Stimulated activated CD4-positive, alpha-beta T cell treated with anti-CD3 and anti-CD28 coated beads, Interleukin-1b, Interleukin-23, amount 100 ng/mL, for 48 hours (primary cell): ENCODE results near the gene ATP1B1.
A peak's percentile ranks its signal among the peaks of the same experiment; 100 is the strongest.

Source experiments
- DNase-seq: peaks from one replicate; pipeline ENCODE4 v3.0.0-alpha.2; 2020

The ATP1B1 gene

DNA sequence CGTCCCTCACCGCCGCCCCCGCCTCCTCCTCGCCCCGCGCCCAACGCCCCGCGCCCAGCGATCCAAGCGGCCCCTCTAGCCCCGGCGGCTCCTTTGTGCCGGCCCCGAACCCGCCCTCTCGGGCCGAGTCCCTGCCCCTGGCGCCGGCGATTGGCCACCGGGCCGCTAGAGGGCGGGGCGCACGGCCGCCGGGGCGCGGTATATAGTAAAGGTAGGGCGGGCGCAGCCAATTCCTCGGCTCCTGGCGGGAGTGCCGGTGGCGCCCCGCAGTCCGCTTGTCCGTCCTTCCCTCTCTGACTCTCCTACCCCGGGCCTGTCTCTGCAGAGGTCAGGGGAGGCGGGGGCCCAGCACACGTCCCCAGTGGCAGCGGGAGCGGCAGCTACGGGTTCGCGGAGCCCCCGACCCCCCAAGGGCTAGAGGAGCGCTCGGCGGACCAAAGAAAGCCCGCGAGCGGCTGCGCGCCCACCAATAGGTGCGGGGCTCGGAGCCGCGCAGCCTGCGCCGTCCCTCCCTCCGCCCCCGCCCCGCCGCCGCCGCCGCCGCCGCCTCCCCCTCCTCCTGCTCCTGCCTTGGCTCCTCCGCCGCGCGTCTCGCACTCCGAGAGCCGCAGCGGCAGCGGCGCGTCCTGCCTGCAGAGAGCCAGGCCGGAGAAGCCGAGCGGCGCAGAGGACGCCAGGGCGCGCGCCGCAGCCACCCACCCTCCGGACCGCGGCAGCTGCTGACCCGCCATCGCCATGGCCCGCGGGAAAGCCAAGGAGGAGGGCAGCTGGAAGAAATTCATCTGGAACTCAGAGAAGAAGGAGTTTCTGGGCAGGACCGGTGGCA lies at the start of gene ATP1B1:
ATP1B1 (plus strand) TSS at position 596 of the 826 bp plus-strand sequence; CDS start at position 736, 140 bp downstream.
- DNase-seq, result peak; percentile 76

GRCh38 chr1:169059421-169059820 lies 47.1 kb upstream of the ATP1B1 start:
- DNase-seq, result no peak

DNA sequence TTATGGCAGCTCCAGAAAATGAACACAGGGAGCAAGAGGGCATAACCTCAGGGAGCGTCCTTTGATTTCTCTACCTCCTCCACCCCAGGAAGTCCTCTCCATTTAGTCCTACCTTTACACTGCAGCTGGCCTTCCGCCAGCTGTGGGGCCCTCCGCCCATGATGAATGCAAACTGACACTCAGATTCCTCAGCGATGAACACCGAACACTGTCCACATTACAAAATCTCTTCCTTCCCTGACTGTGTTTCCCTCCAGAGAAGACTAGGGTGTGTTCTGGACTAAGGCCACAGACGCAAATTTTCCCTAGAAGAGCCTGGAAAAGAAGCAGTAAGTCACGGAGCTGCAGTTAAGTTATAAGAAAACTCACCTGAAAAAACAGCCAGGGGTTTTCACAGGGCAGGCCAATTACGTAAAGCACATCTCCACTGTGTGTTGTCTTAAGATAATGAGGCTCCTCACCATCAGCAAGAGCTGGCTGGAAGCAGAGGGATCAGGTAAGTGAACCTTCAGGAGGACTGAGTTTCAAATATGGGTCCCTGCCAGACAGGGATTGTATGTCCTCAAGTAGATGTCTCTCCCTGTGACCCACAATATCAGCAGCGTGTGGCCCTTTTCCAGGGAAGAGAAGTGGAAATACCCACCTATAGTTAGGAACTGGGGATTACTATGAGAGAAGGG lies 46.3 kb upstream of the ATP1B1 start:
- no peak for DNase-seq

DNA sequence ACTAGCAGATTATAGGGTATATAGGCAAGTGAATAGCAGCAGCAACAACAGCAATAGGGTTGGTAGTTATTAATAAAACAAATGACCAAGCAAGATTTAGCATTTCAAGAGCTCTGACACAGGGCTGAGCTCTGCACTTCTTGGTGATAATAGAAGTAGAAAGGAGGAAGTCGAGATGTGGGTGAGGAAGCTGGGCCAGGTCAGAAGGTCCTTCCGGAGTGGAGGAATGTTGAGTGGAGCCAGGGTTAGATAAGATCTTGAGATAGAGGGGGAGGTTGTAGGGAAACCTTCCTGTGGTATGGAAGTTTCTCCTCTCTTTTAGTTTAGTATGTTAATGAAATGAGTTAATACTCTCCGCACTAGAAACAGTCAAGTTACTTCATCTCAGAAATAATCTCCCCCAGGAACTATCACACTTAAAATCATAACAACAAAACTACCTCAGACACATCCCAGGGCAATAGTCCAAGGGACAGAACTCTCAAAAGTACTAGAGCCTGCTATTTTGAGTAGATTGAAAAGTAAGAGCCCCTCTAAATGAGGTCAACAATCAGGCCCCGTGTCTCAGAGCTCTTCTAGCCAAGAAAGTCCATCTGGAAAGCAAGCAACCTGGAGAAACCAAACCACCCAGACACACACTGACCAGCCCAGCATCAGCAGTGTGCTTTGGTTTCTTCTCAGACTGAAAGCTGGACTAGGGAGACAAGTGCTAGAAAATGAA lies 45.4 kb upstream of the ATP1B1 start:
- no peak for DNase-seq

- DNase-seq, result no peak
These were observed 44.3 kb upstream of the ATP1B1 start for GRCh38 chr1:169062152-169062551.

GRCh38 chr1:169064103-169064502 lies 42.4 kb upstream of the ATP1B1 start:
- DNase-seq, result no peak

DNA sequence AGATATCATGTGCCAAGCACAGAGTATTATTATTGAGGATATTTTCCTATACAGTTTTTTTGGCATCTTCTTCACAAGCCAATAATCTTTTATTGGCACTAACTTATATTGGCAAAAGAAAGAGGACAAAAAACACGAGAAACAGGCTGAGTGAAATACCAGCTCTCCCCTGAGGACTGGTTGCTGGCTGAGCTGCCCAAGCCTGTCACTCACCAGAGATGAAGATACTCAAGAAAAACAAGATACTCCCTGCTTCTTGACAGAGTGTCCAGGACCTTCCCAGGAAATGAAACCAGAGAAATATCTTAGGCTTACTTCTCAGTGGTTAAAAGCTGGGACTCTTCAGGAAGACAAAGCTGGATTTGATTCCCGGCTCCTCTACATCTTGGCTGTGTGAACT lies 35.9 kb upstream of the ATP1B1 start:
- no peak for DNase-seq

DNA sequence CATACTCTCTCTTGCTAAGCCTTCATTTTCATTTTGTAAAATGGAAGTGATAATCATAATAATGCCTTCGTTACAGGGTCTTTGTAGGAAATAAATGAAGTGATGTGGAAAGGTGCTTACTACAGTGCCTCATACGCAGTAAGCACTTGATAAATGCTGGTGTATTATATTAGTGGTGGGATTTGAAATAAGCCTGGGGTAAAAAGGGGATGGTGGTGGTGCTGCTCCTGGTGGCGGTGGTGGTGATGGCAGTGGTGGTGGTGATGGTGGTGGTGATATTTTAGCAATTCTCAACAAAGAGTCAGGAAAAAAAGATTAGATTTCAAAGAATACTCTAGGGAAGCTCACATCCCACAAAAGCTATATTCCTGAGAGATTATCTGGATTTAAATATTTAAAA lies 35.5 kb upstream of the ATP1B1 start:
- no peak for DNase-seq

DNA sequence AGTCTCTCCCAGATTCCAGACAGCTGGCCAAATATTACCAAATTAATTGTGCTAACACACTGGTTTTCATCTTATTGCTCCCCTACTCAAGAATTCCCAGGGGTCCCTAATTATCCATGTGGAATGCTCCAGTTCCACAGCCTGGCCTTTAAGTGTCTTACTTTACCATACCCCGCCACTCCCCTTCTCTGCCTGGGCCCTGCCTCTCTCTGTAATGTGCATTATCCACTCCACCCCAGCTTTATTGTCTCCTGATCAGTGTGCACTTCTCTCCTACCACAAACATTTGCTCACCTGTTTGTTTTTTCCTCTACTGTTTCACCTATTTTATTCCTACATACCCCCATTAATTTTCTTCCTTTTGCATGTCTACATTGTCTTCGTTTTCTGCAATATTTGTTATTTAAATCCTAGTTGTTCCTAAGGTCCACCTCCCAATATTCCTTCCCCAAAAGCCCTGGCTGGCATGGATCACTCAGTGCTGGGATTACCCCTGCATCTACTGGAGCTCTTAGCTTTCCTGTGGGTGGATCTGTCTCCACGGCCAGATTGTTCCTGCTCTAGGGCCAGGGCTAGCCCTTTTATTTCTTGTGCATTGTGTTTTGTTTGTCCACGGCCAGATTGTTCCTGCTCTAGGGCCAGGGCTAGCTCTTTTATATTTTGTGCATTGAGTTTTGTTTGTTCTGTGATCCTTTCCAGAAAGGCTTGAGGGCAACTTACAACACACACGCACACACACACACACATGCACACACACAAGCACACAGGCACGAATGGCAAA lies 33.4 kb upstream of the ATP1B1 start:
- DNase-seq, result no peak

- DNase-seq, result no peak
These were observed 28.2 kb upstream of the ATP1B1 start for GRCh38 chr1:169078163-169078883.

DNA sequence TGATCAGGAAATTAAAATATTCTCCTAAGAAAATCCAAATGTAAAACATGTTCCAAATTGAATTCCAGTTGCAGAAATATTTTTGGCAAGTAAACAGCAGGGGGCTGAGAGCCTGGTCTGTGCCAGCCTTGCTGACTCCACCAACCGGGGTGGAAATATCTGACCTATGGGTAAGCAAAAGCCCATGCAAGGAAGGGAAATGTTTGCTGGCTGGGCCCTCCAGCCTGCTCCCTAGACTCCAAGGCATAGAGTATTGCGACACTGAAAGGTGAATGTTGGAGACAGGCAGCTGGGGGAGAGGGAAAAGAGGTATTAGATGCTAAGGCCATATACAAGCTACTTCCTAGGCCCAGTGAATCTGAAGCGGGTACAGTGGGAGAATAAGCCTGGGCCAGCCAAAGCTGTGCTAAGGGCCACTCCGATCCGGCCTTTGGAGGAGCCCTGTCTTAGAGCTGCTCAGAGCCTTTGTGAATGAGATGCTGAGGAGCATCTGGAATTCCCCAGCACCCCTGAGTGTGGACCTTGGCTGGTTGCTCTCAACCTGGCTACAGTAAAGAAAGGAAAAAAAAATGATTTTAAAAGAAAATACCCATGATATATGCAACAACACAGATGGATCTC lies 24.9 kb upstream of the ATP1B1 start:
- no peak for DNase-seq

GRCh38 chr1:169085911-169086310 lies 20.6 kb upstream of the ATP1B1 start:
- no peak for DNase-seq

- no peak for DNase-seq
These were observed 19.7 kb upstream of the ATP1B1 start for GRCh38 chr1:169086603-169087455.

GRCh38 chr1:169087876-169088275 lies 18.6 kb upstream of the ATP1B1 start:
- no peak for DNase-seq

- no peak for DNase-seq
These were observed 16.7 kb upstream of the ATP1B1 start for GRCh38 chr1:169089776-169090175.

GRCh38 chr1:169090308-169090899 lies 16.1 kb upstream of the ATP1B1 start:
- no peak for DNase-seq

DNA sequence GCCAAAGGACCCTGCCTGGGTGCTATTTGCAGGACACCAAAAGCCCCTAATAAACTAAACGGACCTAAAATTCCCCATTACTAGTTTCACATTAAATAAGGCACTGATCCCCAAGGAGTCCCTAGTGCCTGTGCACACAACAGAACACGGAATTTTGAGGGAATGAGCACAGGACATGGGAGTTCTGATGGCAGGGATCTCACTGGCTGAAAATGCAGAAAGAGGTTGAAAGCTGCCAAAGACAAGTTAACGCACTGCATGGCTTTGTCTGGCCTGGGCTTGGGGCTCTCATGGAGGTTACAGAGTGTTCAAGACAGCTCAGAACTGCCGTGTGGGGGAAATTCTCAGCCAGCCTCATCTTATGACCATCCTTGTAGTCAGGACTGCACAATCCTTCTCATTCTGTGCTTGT lies 15.6 kb upstream of the ATP1B1 start:
- DNase-seq, result no peak

DNA sequence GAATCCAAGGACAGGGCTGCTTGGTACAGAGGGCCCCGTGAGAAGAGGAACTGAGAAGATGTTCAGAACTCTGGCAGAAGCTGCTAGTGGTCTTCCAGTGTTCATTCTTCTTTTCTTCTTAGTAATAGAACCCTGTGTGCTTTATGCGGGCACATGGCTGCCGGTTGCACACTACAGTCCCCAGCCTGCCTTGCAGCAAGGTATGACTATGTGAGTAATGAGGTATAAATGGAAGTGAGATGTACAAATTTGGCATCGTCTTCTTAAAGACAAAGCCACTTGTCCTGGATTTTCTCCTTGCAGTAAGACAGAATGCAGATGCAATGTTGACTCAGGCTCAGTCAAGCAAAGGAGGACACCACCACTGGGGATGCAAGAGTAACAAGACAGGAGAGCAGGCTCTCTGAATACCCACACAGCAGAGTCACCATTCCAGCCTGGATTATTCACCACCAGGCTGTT lies 15.0 kb upstream of the ATP1B1 start:
- DNase-seq, result no peak

GRCh38 chr1:169092399-169092798 lies 14.1 kb upstream of the ATP1B1 start:
- DNase-seq, result no peak

- no peak for DNase-seq
These were observed 11.5 kb upstream of the ATP1B1 start for GRCh38 chr1:169094897-169095569.
